GM11168 (cell line): ENCODE measurements around the gene GSTCD.
"Not testable (repeated sequence)": the region's sequence is repeated elsewhere in the genome, so short reads cannot be mapped to it uniquely, and the experiment has no call there.

ENCODE experiments used
- in situ Hi-C: fragments of 300-500 bp; cut with MboI; formaldehyde crosslinking; loops from one replicate; pipeline ENCODE4 v1.12.0; 2022; ENCODE audit warnings: low sequenced_read_pairs; ENCODE audit not compliant: unreplicated experiment

The GSTCD gene

DNA sequence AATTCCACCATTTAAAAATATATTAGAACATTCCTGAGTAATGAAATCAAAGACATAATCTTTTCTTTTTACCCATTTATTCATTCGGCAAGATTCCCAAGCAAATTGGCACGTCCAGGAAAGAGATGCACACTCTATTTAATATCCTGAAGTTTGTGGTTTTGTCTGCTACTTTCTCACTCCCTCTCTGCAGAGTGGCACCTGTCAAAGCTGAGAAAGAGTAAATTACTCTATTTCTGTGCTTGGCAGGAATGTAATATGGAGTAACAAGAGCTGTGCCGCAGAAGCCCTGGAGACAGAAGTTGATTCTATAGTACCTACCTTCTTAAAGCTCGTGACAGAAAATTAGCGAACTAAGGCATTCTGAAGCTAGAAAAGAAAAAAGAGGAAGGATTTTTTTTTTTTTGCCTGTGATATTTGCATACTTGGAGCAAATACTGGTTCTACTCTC, 5.5 kb downstream of the GSTCD start:
- in situ Hi-C loops: loop anchor here (25.0 kb wide), 1 partner anchor 202 kb away; no protein-coding TSS in a partner anchor

GRCh38 chr4:105714932-105715331, 6.3 kb downstream of the GSTCD start:
- in situ Hi-C loops: loop anchor here (25.0 kb wide), 1 partner anchor 203 kb away; no protein-coding TSS in a partner anchor

DNA sequence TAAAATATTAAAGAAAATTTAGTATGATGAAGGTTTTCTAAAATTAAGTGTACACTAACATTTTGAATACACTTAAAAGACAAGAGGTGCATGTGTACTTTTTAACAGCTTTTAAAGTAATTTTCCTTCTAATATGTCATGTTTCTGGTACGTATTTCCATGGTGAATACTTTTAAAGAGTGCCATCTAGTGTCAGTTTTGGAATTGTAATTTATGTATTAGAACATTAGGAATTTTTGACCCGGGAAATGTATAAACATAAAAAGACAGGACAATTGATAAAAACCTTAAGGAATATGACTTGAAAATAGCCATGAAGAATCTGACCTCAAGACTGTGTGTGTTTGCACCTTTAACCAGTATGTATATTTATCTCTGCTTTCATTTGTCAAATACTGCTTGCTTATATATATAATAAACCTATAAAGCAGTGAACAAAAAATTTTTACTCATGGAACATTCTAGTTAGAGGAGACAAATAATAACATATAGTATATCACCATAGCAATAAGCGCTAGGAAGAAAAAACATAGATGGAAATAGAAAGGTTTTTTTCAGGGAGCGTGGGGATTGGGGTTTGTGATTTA, 7.2 kb downstream of the GSTCD start:
- in situ Hi-C loops: loop anchor here (25.0 kb wide), 1 partner anchor 203 kb away; no protein-coding TSS in a partner anchor

- in situ Hi-C loops: loop anchor here (25.0 kb wide), 1 partner anchor 207 kb away; no protein-coding TSS in a partner anchor
Measured at GRCh38 chr4:105719204-105719603, 10.6 kb downstream of the GSTCD start.

DNA sequence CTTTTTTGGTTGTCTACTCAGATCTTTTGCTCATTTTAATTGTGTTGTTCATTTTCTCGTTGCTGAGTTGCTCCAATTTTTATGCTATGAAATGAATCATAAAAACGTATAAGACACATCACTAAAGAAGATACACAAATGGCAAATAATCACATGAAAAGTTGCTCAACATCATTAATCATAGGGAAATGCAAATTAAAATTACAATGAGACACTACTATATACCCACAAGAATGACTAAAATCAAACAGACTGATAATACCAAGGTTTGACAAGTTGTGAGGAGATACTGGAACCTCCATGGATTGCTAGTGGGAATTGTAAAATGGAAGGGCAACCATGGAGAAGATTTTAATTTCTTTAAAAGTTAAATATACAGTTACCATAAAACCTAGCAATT, 17.0 kb downstream of the GSTCD start:
- in situ Hi-C loops: no loop called here

DNA sequence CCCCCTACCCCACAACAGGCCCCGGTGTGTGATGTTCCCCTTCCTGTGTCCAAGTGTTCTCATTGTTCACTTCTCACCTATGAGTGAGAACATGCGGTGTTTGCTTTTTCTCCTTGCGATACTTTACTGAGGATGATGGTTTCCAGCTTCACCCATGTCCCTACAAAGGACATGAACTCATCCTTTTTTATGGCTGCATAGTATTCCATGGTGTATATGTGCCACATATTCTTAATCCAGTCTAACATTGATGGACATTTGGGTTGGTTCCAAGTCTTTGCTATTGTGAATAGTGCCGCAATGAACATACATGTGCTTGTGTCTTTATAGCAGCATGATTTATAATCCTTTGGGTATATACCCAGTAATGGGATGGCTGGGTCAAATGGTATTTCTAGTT, 21.3 kb downstream of the GSTCD start:
- in situ Hi-C loops: not testable (repeated sequence)

DNA sequence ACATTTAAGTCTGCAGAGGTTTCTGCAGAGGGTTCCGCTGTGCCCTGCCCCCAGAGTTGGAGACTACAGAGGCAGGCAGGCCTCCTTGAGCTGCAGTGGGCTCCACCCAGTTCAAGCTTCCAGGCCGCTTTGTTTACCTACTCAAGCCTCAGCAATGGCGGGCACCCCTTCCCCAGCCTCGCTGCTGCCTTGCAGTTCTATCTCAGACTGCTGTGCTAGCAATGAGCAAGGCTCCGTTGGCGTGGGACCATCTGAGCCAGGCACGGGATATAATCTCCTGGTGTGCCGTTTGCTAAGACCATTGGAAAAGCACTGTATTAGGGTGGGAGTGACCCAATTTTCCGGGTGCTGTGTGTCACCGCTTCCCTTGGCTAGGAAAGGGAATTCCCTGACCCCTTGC, 26.6 kb downstream of the GSTCD start:
- in situ Hi-C loops: not testable (repeated sequence)

- in situ Hi-C loops: no loop called here
Measured at GRCh38 chr4:105741548-105741947, 33.0 kb downstream of the GSTCD start.

GRCh38 chr4:105748222-105748621, 39.6 kb downstream of the GSTCD start:
- in situ Hi-C loops: no loop called here

- in situ Hi-C loops: no loop called here
Measured at GRCh38 chr4:105751718-105752299, 43.2 kb downstream of the GSTCD start.

DNA sequence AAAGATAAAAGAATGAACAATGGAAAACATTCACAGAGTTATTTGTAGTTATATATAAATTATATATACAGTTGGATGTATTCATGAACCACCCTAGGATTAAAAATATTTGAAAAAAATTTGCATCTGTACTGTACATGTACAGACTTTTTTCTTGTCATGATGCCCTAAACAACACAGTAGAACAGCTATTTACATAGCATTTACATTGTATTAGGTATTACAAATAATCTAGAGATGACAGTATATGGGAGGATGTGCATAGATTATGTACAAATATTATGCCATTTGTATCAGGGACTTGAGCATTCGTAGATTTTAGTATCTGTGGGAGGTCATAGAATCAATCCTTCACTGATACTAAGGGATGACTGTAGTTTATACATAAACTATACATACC, 44.8 kb downstream of the GSTCD start:
- in situ Hi-C loops: no loop called here

DNA sequence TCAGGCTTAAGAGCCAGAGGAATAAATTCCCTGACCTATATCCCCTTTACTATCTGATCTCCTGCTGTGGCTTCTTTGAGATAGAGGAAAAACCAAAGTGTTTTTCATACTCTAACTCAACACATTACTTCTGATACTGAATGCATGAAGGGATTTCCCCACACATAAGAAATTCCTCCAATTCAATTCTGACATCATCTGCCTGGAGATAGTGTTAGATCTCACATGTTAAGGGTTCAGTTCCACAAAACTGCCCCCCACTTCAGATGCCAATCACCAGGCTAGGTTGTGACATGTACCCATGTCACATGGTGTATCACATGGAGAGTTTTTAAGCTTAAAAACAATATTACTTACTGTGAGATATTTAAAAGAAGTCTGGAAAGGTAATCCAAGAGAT, 46.8 kb downstream of the GSTCD start:
- in situ Hi-C loops: no loop called here

GRCh38 chr4:105758958-105759357, 50.4 kb downstream of the GSTCD start:
- in situ Hi-C loops: no loop called here

GRCh38 chr4:105765690-105766407, 57.3 kb downstream of the GSTCD start:
- in situ Hi-C loops: no loop called here

DNA sequence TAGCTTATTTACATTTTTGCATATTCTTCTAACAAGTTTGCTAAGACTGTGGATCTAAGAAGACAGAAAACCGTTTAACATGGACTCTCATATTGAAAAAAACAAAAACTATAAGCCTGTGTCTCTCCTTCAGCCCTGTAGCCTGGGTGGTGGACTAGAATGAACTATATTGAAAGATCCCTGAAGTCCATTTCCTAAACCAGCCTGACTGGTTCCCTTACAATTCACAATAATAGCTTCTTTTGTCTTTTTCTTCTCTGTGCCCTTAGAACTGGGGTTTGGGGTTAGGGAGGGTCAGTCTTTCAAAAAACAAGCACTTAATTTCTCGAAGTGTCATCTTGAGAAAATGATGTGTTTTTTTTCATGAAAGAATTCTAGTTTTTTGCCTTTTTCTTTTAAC, 59.0 kb downstream of the GSTCD start:
- in situ Hi-C loops: no loop called here

- in situ Hi-C loops: not testable (repeated sequence)
Measured at GRCh38 chr4:105770524-105770923, 61.9 kb downstream of the GSTCD start.

DNA sequence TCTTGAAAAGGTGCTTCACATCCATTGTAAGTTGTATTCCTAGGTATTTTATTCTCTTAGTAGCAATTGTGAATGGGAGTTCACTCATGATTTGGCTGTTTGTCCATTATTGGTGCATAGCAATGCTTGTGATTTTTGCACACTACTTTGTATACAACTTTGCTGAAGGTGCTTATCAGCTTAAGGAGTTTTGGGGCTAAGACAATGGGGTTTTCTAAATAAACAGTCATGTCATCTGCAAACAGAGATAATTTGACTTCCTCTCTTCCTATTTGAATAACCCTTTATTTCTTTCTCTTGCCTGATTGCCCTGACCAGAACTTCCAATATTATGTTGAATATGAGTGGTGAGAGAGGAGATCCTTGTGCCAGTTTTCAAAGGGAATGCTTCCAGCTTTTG, 63.5 kb downstream of the GSTCD start:
- in situ Hi-C loops: not testable (repeated sequence)

GRCh38 chr4:105775760-105776415, 67.3 kb downstream of the GSTCD start:
- in situ Hi-C loops: not testable (repeated sequence)

DNA sequence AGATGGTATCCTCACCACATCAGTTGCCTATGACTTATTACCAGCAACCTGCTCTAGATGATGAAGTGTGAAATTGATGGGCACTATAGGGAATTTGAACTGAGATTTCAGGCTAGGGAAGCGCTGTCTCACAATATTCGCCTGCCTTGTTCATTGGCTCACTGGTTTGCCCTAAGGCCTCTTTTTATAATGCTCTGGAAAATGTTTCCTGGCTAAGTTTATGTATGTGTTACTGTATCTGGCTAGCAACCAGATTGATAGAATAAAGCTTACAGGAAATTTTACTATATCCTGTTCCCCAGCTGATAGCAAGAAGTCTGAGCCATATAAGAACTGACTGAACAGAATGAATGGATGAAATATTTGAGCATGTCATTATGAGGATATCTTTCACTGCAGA, 71.6 kb downstream of the GSTCD start:
- in situ Hi-C loops: no loop called here

GRCh38 chr4:105784761-105785160, 76.2 kb downstream of the GSTCD start:
- in situ Hi-C loops: no loop called here

GRCh38 chr4:105785792-105786191, 77.2 kb downstream of the GSTCD start:
- in situ Hi-C loops: no loop called here
